Spleen (tissue), 11 donors: ENCODE measurements around the gene ATAD3B. TPM values are rescaled to one million over a fixed set of nuclear protein-coding genes. Genes with fewer than 3 reads are reported as not detected.
A peak's percentile ranks its signal among the peaks of the same experiment; 100 is the strongest.
"Not testable (repeated sequence)": the region's sequence is repeated elsewhere in the genome, so short reads cannot be mapped to it uniquely, and the experiment has no call there.

ENCODE experiments used
- DNase-seq: peaks from one replicate; pipeline ENCODE4 v3.0.0-alpha.2; 2020
- H3K27ac ChIP-seq, 8 donors: fragments of 200-600 bp; sonication (generic) in 7 of 8; 1 replicate in 4 of 8; 2 replicates in 4 of 8; pipeline versions ENCODE4 v1.5.0 to v1.8.0; 2016 to 2021; ENCODE audit warnings: inconsistent platforms in 4 of 8, mild to moderate bottlenecking in 4 of 8, moderate library complexity in 1 of 8
- H3K27me3 ChIP-seq, 7 donors: fragments of 200-600 bp; sonication (generic) in 6 of 7; replicated peaks in 1 of 7; 1 replicate in 4 of 7; 2 replicates in 3 of 7; pipeline versions ENCODE4 v1.5.0 to v1.8.0; 2016 to 2021; ENCODE audit warnings: inconsistent platforms in 3 of 7, mild to moderate bottlenecking in 1 of 7
- H3K36me3 ChIP-seq, 6 donors: fragments of 200-600 bp; sonication (generic) in 5 of 6; 1 replicate in 4 of 6; 2 replicates in 2 of 6; pipeline versions ENCODE4 v1.5.0 to v1.8.0; 2016 to 2021; ENCODE audit warnings: inconsistent platforms in 2 of 6
- H3K4me1 ChIP-seq, 6 donors: fragments of 200-600 bp; sonication (generic) in 5 of 6; 1 replicate in 3 of 6; 2 replicates in 3 of 6; pipeline versions ENCODE4 v1.5.0 to v1.8.0; 2016 to 2021; ENCODE audit warnings: inconsistent platforms in 3 of 6
- H3K4me3 ChIP-seq, 8 donors: fragments of 200-600 bp; sonication (generic) in 7 of 8; 1 replicate in 4 of 8; 2 replicates in 4 of 8; pipeline versions ENCODE4 v1.5.0 to v1.8.0; 2016 to 2021; ENCODE audit warnings: inconsistent platforms in 4 of 8, mild to moderate bottlenecking in 4 of 8, moderate library complexity in 2 of 8
- H3K9me3 ChIP-seq, 8 donors: fragments of 200-600 bp; sonication (generic) in 7 of 8; 1 replicate in 4 of 8; 2 replicates in 4 of 8; pipeline versions ENCODE4 v1.5.0 to v1.8.0; 2016 to 2021; ENCODE audit warnings: inconsistent platforms in 4 of 8
- CTCF ChIP-seq, 11 experiments: fragments of 200-600 bp in 7 of 11; fragments of 450-650 bp in 4 of 11; sonication (generic) in 4 of 11; IDR thresholded peaks in 8 of 11; conservative IDR thresholded peaks in 3 of 11; 1 replicate in 7 of 11; 2 replicates in 4 of 11; pipeline versions ENCODE4 v1.4.0 to v1.8.0; 2016 to 2021; ENCODE audit warnings: antibody characterized with exemption in 11 of 11, inconsistent platforms in 4 of 11, mild to moderate bottlenecking in 1 of 11
- POLR2A ChIP-seq, 3 donors: fragments of 450-650 bp; IDR thresholded peaks; one replicate each; pipeline ENCODE4 v1.5.1; 2017; ENCODE audit warnings: antibody characterized with exemption in 3 of 3, mild to moderate bottlenecking in 1 of 3
- POLR2AphosphoS5 ChIP-seq, 3 donors: sonication (generic); formaldehyde crosslinking; IDR thresholded peaks; one replicate each; pipeline ENCODE4 v1.5.1; 2017; ENCODE audit warnings: antibody characterized with exemption in 3 of 3
- WGBS, 5 donors: extraction: QIAGEN DNeasy Blood & Tissue Kit in 3 of 5; methylation state at CpG; one replicate each; pipeline versions ENCODE4 v1.1.5 to v1.1.7; 2013 to 2018; 5-methylcytosine and 5-hydroxymethylcytosine counted together
- intact Hi-C: fragments of 100-400 bp; cut with DNase I; formaldehyde crosslinking; loops from one replicate; pipeline ENCODE4 v1.15.0; 2023; ENCODE audit warnings: low total_unique reads
- polyA plus RNA-seq, 3 donors: library from polyadenylated mRNA; stranded (reverse); fragments of 200-250 nt; gene quantifications; one replicate each; pipeline ENCODE4 v1.2.1, GENCODE V29; 2013
- total RNA-seq, 7 donors: library from RNA; depleted of rRNA in 3 of 7; stranded (reverse); fragments of >200 nt in 3 of 7; fragmentation: NEBNext Ultra II Directional in 4 of 7; extraction: Animal tissue kit (Norgen Biotek cat#: 25700) in 4 of 7; gene quantifications; one replicate each; pipeline versions ENCODE4 v1.1.0 to v1.2.1, GENCODE V29; 2016 to 2021
- donor health status: healthy with polysubstance abuse.
- donor health status: DM: no; HTN: no; CAD: no; lungs with moderate emphysema.
- donor health status: DM: no; HTN: no; CAD: no.
- donor health status: Bipolar disorder and iron deficiency.
- donor health status: healthy.
- donor health status: DM: no; HTN: no; CAD: no.
- donor health status: DM: yes; HTN: yes; CAD: no.

Gene ATAD3B
- total and polyA plus RNA-seq, 10 donors: 11.5 to 62.3 (median 26.3) TPM

GRCh38 chr1:1479547-1480487 lies 8.3 kb downstream of the ATAD3B start:
- Histone ChIP-seq H3K27me3 (no peaks in the 10 kb centered on the region), H3K27ac (no peak overlapping the region), H3K4me1 (peaks cover 0 to 8% (median 0%) of the 10 kb centered on the region in 6 donors), H3K9me3 (no peaks in the 10 kb centered on the region), H3K4me3 (no peak overlapping the region), H3K36me3 (peaks cover 0 to 76% (median 57%) of the 10 kb centered on the region in 6 donors)
- WGBS, 5 donors: 95 to 97% (median 96%) methylated on average over 24 to 42 of the region's 42 CpGs
- intact Hi-C loops: no loop called here
- no peak for TF ChIP-seq POLR2AphosphoS5 (IDR thresholded peaks at IDR 0.05)
- TF ChIP-seq CTCF (IDR thresholded peaks at IDR 0.05 in 8 of 11, conservative IDR thresholded peaks at IDR 0.05 in 3 of 11): no peak
- no peak for TF ChIP-seq POLR2A (IDR thresholded peaks at IDR 0.05)
- no peak for DNase-seq

GRCh38 chr1:1480488-1480867 lies 8.9 kb downstream of the ATAD3B start:
- intact Hi-C loops, H3K27ac ChIP-seq, H3K27me3 ChIP-seq, H3K4me1 ChIP-seq, H3K4me3 ChIP-seq, H3K9me3 ChIP-seq, DNase-seq: not testable (repeated sequence)
- peaks cover 0 to 82% (median 60%) of the 10 kb centered on the region in 6 donors for H3K36me3 ChIP-seq
- 95 to 100% (median 97%) methylated on average over 2 to 16 of the region's 16 CpGs for WGBS, 5 donors

- H3K9me3 ChIP-seq, H3K27me3 ChIP-seq, H3K27ac ChIP-seq, DNase-seq, intact Hi-C loops, H3K4me3 ChIP-seq, H3K4me1 ChIP-seq: not testable (repeated sequence)
- peaks cover 0 to 92% (median 70%) of the 10 kb centered on the region in 6 donors for H3K36me3 ChIP-seq
- WGBS, 5 donors: 93 to 99% (median 98%) methylated on average over 18 to 30 of the region's 30 CpGs
Measured at GRCh38 chr1:1481811-1482210, 10.2 kb downstream of the ATAD3B start.

- Histone ChIP-seq H3K4me1 (no peaks in the 10 kb centered on the region), H3K36me3 (peaks cover 0 to 92% (median 71%) of the 10 kb centered on the region in 6 donors), H3K27me3 (no peaks in the 10 kb centered on the region), H3K9me3 (no peaks in the 10 kb centered on the region), H3K4me3 (no peak overlapping the region), H3K27ac (no peak overlapping the region)
- intact Hi-C loops: no loop called here
- 96 to 97% (median 97%) methylated on average over 14 of the region's 14 CpGs for WGBS, 5 donors
- TF ChIP-seq POLR2A (IDR thresholded peaks at IDR 0.05) (no peak), POLR2AphosphoS5 (IDR thresholded peaks at IDR 0.05) (no peak), CTCF (IDR thresholded peaks at IDR 0.05 in 8 of 11, conservative IDR thresholded peaks at IDR 0.05 in 3 of 11) (no peak)
- no peak for DNase-seq
Measured at GRCh38 chr1:1482856-1483255, 11.3 kb downstream of the ATAD3B start.

- Histone ChIP-seq H3K4me3 (no peak overlapping the region), H3K4me1 (no peaks in the 10 kb centered on the region), H3K27me3 (no peaks in the 10 kb centered on the region), H3K36me3 (peaks cover 0 to 94% (median 74%) of the 10 kb centered on the region in 6 donors), H3K9me3 (no peaks in the 10 kb centered on the region), H3K27ac (no peak overlapping the region)
- WGBS, 5 donors: 89 to 97% (median 96%) methylated on average over 16 of the region's 16 CpGs
- no peak for DNase-seq
- intact Hi-C loops: no loop called here
- no peak for TF ChIP-seq POLR2A (IDR thresholded peaks at IDR 0.05)
- no peak for TF ChIP-seq CTCF (IDR thresholded peaks at IDR 0.05 in 8 of 11, conservative IDR thresholded peaks at IDR 0.05 in 3 of 11)
- peak in 2 of 3 donors; percentile 6 to 35 for TF ChIP-seq POLR2AphosphoS5 (IDR thresholded peaks at IDR 0.05)
Measured at GRCh38 chr1:1483714-1484113, 12.1 kb downstream of the ATAD3B start.

GRCh38 chr1:1484976-1485750 lies 13.6 kb downstream of the ATAD3B start:
- H3K36me3 ChIP-seq: peaks cover 0 to 95% (median 77%) of the 10 kb centered on the region in 6 donors
- H3K27ac ChIP-seq, H3K9me3 ChIP-seq, DNase-seq, H3K4me1 ChIP-seq, H3K27me3 ChIP-seq, H3K4me3 ChIP-seq, intact Hi-C loops: not testable (repeated sequence)
- WGBS, 5 donors: 89 to 98% (median 96%) methylated on average over 12 to 43 of the region's 46 CpGs

- DNase-seq, H3K4me3 ChIP-seq, H3K27me3 ChIP-seq, H3K4me1 ChIP-seq, intact Hi-C loops, H3K27ac ChIP-seq, H3K9me3 ChIP-seq: not testable (repeated sequence)
- 84 to 97% (median 96%) methylated on average over 6 to 31 of the region's 31 CpGs for WGBS, 5 donors
- H3K36me3 ChIP-seq: peaks cover 0 to 95% (median 77%) of the 10 kb centered on the region in 6 donors
Measured at GRCh38 chr1:1485755-1486317, 14.3 kb downstream of the ATAD3B start.
